ENCODE measurements around the gene CAPN8.

The CAPN8 gene

DNA sequence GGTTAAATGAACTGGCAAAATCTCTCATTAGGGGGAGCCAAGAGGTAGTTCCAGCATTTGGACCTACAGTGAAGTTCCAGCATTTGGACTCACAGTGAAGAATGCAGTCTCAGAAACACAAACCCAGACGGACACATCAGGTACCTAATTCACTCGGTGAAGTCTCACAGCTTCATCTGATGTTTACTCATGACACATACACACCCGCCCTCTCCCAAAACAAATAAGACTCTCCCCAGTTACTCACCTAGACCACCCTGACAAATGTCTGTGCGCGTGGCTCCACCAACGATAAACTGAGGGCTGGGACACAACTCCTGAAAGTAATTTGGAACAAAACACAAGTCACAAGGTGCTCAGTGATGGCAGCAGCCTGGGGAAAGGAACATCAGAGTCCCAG lies 11.4 kb downstream of the CAPN8 start:
- DNase-seq (ENCODE audit: low read depth in 2 of 2): no peak

DNA sequence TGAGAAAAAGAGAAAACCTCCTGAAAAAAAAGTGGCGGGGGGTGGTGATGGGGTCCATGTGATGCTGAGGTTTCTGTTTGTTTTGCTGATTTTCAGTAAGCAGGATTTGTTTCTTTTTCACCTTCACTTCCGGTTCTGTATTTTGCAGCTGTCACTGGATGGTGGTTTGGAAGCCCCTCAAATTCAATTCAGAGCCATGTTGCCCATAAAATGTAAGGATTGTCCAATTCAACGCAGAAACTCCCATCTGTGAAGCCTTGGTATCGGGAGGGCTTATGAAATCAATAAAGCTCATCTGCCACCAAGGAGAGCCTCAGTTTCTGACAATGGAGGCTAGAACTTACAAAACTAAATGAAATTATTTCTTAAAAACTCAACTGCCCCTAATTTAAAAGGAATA lies 12.1 kb downstream of the CAPN8 start:
- no peak for DNase-seq (ENCODE audit: low read depth in 2 of 2)

DNA sequence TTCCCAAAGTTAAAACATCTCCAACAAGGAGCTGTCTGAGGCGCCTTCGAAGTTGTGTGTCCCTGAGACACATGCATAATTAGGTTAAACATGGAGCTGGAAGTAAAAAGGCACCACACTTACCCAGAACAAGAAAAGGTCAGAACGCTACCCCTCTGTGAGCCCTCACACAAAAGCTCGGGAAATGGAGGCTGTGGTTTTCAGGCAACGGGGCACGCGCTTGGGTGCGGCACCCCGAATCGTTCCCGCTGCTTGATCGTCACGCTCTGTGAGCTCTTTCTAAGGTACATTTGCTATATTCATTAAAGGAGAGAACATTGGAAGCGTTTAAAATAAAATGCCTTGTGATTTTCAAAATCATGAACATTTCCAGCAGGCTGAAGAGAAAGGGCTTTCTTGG lies 12.5 kb downstream of the CAPN8 start:
- DNase-seq (ENCODE audit: low read depth in 2 of 2): no peak

DNA sequence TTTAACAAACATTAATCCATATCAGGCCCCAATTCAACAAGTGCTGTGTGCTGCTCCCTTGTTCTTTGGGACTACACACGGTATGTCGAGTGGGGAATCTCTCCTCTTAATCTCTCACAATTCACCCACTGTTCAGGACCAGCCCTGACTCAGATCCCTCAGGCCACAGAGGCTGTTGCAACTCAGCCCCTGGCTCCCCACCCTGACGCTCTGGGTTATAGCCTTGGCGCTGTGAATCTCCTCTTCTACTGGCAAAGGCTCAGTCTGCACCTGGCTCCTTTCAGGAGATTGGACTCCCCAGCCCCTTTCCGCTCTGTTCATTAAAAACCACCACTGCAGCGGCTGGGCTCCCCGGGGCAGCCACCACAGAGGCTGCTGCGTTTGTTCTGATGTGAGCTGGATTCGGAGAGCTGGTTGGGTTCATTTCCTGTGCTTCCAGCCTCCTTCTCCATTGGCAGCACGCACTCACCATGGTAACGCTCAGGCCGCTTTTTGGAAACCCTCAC lies 13.0 kb downstream of the CAPN8 start:
- DNase-seq (ENCODE audit: low read depth in 2 of 2): no peak

DNA sequence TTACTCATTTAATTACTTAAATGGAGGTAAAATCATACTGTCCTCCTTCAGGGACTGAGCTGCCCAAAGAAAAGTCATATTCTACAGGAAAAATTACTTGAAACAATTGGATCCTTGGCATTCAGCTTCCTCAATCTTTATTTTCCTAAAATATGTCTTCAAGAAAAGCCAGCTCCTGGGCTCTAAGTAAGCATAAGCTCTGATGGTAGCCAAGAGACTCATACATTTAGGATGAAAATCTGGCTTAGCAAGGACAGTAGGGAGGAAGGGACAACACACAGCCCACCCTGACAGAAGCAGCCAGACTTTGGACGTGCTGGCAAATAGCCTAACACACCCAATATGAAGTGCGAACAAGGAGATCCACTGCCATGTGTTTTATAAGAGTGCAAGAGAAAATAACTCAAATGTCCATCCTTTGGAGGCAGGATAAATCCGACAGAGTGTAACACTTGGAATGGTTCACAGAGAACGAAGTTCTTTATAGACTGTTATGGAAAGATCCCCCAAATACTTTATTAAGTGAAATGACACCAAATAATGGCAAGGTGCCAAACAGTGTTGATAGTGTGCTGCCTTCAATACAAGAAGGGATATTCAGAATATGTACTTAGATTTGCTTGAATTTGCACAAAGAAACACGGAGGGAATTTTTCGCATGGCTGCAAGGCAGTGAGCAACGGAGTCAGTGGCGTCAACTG lies 14.1 kb downstream of the CAPN8 start:
- no peak for DNase-seq (ENCODE audit: low read depth in 2 of 2)

DNA sequence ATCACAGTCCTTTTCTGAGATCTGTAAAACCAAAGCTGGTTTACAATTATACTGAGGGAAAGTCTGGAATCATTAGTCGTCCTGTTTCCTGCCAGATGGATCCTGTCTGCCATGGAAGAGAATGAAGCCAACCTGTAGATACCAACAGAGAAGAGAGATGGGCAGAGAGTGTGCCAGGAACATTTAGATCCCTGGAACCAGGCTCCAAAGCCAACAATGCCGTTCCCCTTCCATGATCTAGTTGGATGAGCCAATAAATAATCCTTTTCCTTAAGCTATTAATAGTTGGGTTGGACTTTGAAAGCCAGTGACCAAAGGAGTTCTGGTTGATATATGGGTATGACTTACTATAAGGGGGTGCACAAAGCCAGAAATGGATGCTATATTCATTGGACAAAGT lies 15.0 kb downstream of the CAPN8 start:
- no peak for DNase-seq (ENCODE audit: low read depth in 2 of 2)

DNA sequence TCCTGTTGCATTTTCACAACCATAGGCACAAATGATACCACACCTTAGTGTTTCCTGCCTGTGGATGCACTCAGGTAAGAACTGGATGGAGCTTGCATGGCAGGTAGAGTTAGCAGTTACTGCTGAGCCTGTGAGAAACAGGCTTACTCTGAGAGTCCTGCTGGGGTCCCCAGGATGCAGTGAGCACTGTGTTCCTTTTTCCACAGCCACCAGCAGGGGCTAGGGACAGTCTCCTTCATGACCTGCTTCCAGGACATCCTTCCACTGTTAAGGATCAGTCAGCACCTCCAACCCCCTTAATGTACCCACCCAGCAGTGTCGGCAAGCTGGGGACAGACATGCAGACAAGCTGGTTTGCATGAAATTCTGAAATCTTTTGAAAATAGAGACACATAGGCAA lies 16.3 kb downstream of the CAPN8 start:
- no peak for DNase-seq (ENCODE audit: low read depth in 2 of 2)

DNA sequence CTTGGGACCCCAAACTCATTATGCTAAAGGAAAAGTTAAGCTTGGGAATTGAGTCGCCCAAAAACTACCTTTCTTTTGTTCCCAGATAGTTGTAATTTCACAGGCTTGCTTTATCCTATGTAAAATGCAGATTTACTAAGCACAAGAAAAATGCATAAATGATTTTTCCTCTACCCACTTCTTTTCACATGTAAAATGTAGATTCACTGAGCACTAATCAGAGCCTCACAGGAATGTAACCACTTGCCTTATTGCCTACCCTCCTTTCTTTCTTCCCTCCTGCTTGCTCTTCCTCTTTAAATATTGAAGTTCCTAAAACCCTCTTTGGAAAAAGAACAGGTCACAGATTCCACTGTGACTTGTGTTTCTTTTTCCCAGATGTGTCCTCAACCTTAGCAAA lies 18.3 kb downstream of the CAPN8 start:
- DNase-seq (ENCODE audit: low read depth in 2 of 2): no peak

DNA sequence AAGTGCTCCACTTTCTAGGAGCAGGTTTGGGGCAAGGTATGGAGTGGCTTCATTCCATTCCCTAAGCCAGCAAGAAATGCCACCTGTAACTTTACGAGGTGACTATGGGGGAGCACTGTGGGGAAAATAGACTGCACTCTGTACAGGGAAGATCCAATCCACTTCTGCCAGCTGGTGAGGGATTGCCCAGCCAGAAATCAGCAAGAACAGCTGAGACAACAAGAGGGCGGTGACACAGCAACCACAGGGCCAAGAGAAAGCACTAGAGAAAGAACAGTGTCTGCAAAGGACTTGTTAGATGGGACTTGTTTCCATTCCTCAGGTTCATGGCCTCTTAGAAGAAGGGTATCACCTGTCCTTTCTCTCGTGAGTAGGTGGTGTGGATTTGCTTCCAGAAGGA lies 19.6 kb downstream of the CAPN8 start:
- no peak for DNase-seq (ENCODE audit: low read depth in 2 of 2)

DNA sequence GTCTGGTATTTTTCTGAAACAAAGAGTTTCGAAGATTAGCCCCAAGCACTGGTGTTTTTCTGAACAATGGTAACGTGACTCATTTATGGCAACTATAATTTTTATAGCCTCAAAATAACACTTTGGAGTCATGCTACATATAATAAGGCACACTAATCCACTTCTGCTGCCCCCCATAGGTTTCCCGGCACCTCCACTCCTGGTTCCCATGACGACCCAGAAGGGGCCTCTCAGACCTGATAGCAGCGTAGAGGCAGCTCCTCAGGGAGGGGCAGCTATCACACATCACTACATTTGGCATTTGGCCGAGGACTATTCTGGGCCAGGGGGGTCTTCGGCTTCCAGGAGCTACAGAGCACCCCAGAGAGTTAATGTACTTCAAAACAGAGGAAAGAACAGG lies 23.3 kb downstream of the CAPN8 start:
- DNase-seq (ENCODE audit: low read depth in 2 of 2): no peak

DNA sequence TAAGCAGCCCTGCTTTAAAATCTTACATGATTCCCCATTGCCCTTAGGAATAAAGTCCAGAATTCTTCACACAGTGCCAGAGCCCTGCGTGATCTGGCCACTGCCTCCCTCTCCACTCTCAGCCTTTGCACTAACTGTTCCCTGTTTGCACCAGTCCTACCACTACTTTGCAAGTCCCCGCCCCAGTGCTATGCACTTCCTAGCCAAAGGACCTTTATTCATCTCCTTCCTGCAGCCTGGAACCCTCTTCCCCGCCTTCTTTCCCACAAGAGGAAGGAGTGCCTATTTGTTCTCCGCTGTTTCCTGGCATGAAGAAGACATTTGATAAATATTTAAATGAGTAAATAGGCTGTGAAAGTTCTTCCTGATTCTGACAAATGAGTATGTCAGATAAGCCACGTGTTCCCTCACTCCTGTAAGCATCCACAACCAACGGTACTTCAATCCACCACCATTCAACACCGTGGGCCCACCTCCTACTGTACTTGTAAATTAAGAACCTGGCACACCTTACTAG lies 23.9 kb downstream of the CAPN8 start:
- no peak for DNase-seq (ENCODE audit: low read depth in 2 of 2)

DNA sequence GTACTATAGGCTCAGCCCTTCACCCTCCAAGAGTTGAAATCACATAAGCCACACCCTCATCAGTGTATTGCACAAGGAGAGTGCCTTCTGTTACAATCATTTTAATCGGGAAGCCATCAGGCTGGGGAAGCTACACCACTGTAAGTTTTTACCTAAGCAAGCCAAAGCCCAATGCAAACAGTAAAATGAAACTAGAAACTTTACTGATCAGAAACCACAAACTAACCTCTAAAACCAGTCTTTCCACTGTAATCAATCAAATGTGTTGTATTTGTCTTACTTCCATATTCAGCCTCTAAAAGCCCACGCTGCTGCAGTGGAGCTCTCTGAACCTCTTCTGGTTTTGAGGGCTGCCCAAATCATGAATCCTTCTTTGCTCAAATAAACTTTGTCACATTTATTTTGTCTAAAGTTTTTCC lies 26.2 kb downstream of the CAPN8 start:
- no peak for DNase-seq (ENCODE audit: low read depth in 2 of 2)

DNA sequence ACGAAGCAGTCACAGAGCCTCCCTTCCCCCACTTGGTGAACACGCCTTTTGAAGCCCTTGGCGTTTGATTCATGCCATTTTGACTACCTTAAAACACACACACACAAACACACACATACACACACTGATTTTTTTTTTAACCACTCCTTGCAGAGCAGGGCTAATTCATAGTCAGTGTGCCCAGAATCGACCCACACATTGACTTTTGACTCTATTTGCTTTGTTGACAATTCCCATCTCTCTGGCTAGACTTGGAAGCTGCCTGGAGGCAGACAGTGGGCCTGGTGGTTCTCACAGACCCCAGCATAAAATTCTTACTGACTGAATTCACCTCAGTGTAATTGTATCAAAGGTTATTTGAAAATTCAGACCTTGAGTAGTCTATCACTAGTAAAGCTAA lies 30.3 kb downstream of the CAPN8 start:
- no peak for DNase-seq (ENCODE audit: low read depth in 2 of 2)

DNA sequence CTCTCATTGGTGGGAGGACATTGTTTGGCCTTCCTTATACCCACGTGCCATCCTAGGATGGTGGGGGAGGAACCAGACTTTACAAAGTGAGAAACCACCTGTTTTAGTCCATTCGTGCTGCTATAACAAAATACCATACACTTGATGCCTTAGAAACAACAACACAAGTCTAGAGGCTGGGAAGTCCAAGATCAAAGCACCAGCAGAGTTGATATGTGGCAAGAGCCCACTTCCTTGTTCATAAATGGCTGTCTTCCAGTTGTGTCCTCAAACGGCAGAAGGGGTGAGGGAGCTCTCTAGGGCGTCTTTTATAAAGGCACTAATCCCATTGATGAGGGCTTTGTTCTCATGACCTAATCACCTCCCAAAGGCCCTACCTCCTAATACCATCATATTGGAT lies 31.1 kb downstream of the CAPN8 start:
- no peak for DNase-seq (ENCODE audit: low read depth in 2 of 2)

DNA sequence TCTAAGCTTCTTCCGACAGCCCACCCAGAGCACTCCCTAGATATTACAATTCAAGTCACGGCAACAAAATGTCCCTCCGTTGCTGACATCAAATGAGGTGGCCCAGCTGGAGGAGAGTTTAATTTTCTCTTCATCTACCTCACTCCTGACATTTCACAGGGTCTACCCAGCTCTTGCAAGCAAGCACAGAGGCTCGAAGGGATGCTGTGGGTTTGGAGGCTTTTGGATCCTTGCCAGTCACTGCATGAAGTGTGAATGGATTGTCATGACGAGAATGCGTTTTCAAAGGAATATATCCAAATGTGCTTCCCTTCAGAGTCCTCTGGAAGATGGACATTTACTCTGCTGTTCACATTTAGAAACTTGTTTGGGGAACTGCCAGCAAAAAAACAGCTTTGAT lies 33.5 kb downstream of the CAPN8 start:
- no peak for DNase-seq (ENCODE audit: low read depth in 2 of 2)

DNA sequence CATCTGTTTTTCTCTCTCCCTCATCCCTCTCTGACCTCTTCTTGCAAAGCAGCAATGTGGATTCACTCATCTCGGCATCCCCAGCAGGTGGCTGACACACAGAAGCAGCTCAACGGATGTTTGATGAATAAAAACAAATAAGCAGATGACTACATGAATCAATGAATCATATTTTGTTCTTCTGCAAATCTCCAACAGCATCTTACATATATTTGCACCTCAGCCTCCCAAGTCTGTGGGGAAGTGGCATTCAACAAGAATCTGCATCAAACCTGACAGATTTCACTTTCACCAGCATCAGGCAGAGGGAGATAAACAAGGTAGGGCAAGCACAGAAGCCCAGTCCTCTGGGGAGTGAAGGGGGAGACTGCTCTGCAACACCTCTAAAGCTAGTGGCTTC lies 34.0 kb downstream of the CAPN8 start:
- DNase-seq (ENCODE audit: low read depth in 2 of 2): no peak

DNA sequence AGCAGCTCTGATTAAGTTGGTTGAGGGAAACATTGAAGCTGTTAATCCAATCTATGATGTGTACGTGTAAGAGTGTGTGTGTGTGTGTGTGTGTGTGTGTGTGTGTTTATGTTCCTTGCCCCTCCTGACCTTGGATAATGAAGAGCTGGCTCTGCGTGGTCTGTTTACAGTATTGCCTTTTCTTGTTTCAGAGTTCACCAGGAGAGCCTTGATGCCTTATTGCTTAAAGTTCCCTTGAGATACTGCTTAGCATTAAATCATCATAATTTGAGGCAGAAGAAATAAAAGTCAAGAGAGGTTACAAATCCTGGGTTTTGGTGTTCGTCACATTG lies 36.4 kb downstream of the CAPN8 start:
- DNase-seq (ENCODE audit: low read depth in 2 of 2): no peak

DNA sequence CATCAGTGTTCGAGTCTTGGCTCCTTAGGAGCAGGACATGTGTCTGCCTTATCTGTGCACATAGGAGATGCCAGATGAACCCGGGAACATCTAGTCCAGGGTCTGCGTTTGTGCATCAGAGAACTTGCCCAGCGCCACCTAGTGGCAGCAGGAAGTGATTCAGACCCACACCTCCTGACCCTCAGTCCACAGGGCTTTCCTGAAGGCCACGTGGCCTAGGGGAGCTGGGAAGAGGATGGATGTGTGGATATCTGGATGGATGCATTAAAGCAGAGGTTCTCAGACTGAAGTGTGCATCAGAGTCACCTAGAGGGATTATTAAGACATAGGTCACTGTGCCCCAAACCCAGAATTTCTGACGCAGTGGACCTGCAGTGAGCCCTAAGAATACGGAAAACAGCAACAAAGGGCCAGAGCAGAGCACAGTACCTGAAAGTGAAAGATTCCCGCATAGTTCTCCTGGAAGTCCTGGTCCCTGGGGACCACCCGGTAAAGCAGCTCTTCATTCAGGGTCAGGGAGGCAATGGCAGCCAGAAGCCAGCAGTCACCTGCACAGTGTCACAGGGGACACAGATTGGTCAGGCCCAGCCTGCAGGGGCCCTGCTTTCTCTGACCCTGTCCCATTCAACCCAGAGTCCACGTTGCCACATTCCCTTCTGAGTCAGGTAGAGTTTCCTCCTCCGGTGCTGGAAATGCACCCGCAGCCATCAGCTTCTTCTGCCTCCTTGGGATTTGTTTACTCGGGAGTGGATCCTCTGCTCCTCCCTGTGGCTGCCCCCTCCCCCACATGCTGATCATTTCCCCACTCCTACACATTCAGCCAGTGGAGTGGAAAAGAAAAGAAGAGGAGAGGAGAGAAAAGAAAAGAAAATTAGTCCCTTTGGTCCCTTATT lies 37.0 kb downstream of the CAPN8 start:
- no peak for DNase-seq (ENCODE audit: low read depth in 2 of 2)

DNA sequence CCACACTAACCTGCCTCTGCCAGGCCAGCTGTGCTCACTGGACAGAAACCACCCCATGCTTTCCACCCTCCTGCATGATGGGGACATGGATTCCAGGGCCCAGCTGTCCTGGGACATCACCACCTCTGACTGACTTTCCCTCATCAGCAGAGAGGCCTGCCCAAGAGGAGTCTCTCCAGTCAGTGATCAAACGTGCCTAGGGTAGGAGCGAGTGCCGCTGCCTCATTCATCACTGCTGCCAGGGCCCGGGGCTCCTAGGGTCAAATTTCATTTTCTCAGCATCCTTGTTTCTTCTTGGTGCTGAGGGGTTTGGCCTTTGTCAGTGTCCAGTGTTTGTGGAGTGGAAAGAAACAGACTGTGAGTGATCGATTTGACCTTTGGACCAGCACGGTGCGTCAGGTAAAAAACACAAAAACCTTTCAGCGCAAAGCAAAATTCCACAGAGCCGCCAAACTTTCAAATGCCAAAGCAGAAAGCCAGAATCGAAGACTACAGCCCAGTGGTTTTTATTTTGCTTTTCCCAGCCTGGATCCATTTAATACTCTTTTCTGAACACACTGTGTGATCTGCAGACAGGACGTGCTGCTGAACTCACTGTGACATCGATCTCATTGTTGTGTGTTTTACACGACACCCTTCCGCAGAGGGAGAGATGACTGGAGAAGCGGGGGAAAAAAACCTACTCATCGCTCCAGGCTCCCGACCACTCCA lies 43.2 kb downstream of the CAPN8 start:
- no peak for DNase-seq (ENCODE audit: low read depth in 2 of 2)

DNA sequence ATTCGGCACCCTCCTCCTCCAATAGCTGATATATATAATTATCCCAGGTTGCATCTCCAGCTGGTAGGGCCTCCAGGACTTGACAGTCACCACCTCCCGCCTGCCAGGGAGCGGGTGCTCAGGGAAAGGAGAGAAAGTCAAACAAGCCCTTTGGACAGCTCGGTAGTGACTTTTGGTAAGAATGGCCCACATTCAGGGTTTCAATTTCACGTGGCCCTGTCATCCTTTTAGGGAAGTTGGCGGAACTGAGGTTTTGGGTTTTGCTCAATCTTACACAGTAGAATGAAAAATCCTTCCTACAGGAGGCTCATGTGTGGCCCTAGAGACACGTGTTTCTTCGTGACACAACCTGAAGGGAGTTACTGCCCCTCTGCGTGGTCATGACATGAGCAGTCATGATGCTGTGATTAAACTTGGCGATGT lies 44.2 kb downstream of the CAPN8 start:
- DNase-seq (ENCODE audit: low read depth in 2 of 2): no peak

DNA sequence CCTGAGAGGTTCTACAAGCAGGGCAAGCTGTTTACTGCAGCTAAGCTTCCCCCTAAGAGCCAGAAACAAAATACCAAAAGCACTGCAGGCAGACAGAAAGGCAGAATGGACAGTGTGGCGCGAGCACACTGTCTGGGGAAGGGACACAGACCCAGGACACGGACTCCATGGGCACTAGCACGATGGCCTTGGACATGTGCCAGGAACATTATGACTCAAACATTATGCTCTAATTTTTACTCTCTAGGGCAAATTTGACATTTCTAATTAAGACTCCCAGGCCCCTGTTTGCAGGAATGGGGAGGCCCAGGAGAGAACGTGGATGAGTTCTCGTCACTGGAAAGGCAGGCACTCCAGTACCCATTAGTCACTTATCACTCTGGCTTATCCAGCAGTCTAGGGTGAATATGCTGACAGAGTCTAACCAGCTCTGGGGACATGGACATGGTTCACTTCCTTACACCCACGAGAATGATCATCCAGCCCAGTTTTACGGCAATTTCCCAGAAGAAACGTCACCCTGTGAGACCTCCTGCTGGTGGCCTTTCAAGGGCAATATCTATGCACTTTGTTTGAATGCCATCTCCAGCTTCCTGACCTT lies 45.1 kb downstream of the CAPN8 start:
- no peak for DNase-seq (ENCODE audit: low read depth in 2 of 2)

DNA sequence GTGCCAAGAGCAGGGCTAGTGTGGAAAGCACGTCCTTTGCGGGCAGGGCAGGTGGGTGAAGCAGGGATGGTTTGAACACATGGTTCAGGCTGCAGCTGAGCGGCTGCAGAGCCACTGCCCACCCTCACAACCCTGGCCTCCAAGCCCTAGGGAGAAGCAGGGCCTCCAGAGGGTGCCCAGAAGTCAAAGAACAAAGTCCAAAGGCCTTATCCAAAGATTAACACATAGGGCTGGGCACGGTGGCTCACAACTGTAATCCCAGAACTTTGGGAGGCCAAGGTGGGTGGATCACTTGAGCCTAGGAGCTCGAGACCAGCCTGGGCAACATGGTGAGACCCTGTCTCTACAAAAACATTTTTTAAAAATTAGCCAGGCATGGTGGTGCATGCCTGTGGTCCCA lies 46.8 kb downstream of the CAPN8 start:
- DNase-seq (ENCODE audit: low read depth in 2 of 2): no peak

All from stimulated activated CD8-positive, alpha-beta memory T cell treated with anti-CD3 and anti-CD28 coated beads, Interleukin-15, amount 100 ng/mL, for 4 hours (primary cell).